Suprapubic skin (tissue), 4 donors: ENCODE measurements around the gene CDC42BPA. TPM values are rescaled to one million over a fixed set of nuclear protein-coding genes. Genes with fewer than 3 reads are reported as not detected.
"Not testable (repeated sequence)": the region's sequence is repeated elsewhere in the genome, so short reads cannot be mapped to it uniquely, and the experiment has no call there.

Source experiments
- DNase-seq, 2 donors: peaks; one replicate each; pipeline ENCODE4 v3.0.0-alpha.2; 2019; ENCODE audit warnings: low spot score in 2 of 2
- H3K27ac ChIP-seq: fragments of 200-600 bp; sonication (generic); one replicate; pipeline ENCODE4 v1.5.1; 2019
- H3K27me3 ChIP-seq: fragments of 200-600 bp; sonication (generic); one replicate; pipeline ENCODE4 v1.5.1; 2019
- H3K36me3 ChIP-seq: fragments of 200-600 bp; sonication (generic); one replicate; pipeline ENCODE4 v1.5.1; 2019
- H3K4me1 ChIP-seq: fragments of 200-600 bp; sonication (generic); one replicate; pipeline ENCODE4 v1.5.1; 2019
- H3K4me3 ChIP-seq: fragments of 200-600 bp; sonication (generic); one replicate; pipeline ENCODE4 v1.5.1; 2019; ENCODE audit warnings: mild to moderate bottlenecking
- H3K9me3 ChIP-seq: fragments of 200-600 bp; sonication (generic); one replicate; pipeline ENCODE4 v1.5.1; 2019
- CTCF ChIP-seq, 2 donors: fragments of 200-600 bp in 1 of 2; fragments of 450-650 bp in 1 of 2; sonication (generic) in 1 of 2; IDR thresholded peaks; one replicate each; pipeline ENCODE4 v1.5.1; 2016 to 2019; ENCODE audit warnings: antibody characterized with exemption in 2 of 2, mild to moderate bottlenecking in 1 of 2, moderate library complexity in 1 of 2
- EP300 ChIP-seq: sonication (generic); formaldehyde crosslinking; IDR thresholded peaks from one replicate; pipeline ENCODE4 v1.6.1; 2017; ENCODE audit warnings: antibody characterized with exemption
- POLR2A ChIP-seq, 2 donors: fragments of 450-650 bp; IDR thresholded peaks; one replicate each; pipeline ENCODE4 v1.6.1; 2017; ENCODE audit warnings: antibody characterized with exemption in 2 of 2, mild to moderate bottlenecking in 2 of 2, moderate library complexity in 2 of 2
- POLR2AphosphoS5 ChIP-seq, 3 donors: sonication (generic); formaldehyde crosslinking; IDR thresholded peaks; one replicate each; pipeline ENCODE4 v1.6.1; 2017; ENCODE audit warnings: antibody characterized with exemption in 3 of 3
- WGBS: methylation state at CpG from one replicate; pipeline ENCODE4 v1.1.5; 2018; 5-methylcytosine and 5-hydroxymethylcytosine counted together
- total RNA-seq, 4 donors: library from RNA; depleted of rRNA; stranded (reverse); fragments of >200 nt; gene quantifications; one replicate each; pipeline ENCODE4 v1.1.0, GENCODE V29; 2016

Gene CDC42BPA
- total RNA-seq, 4 donors from 2014 or later, result 12.2 to 54.6 (median 14.9) TPM

DNA sequence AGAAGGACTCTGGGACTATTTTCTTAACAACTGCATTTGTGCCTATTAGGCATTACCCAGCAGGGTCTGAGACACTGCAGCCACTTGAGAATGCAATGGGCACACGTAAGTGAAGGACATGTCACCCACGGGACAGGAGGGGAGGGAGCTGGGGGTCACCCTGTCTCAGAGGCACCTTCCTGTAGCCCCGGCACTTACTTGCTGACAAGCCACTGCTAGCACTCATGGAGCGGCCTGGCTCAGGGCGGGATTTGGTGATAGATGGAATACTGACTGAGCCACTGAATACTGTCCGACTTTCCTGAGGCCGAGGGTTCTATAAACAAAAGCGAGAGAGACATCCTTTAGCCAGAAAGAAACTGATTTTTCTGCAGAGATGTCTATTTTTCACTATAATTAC is 313.5 kb downstream of the CDC42BPA start:
- DNase-seq, result no peak
- H3K9me3 ChIP-seq, result no peaks in the 10 kb centered on the region
- no peaks in the 10 kb centered on the region for H3K4me1 ChIP-seq
- no peak overlapping the region for H3K4me3 ChIP-seq
- 96% methylated on average over 8 of the region's 8 CpGs for WGBS
- no peaks in the 10 kb centered on the region for H3K27me3 ChIP-seq
- H3K36me3 ChIP-seq, result peaks cover 20% of the 10 kb centered on the region
- TF ChIP-seq POLR2AphosphoS5 (IDR thresholded peaks at IDR 0.05) (no peak), EP300 (no peak), CTCF (IDR thresholded peaks at IDR 0.05) (no peak), POLR2A (IDR thresholded peaks at IDR 0.05) (no peak)
- H3K27ac ChIP-seq, result no peak overlapping the region

GRCh38 chr1:227003165-227003564 is 315.1 kb downstream of the CDC42BPA start:
- DNase-seq, result no peak
- H3K9me3 ChIP-seq, result no peaks in the 10 kb centered on the region
- H3K4me3 ChIP-seq, result no peak overlapping the region
- peaks cover 20% of the 10 kb centered on the region for H3K36me3 ChIP-seq
- TF ChIP-seq POLR2AphosphoS5 (IDR thresholded peaks at IDR 0.05), result no peak
- no peak for TF ChIP-seq POLR2A (IDR thresholded peaks at IDR 0.05)
- TF ChIP-seq EP300, result no peak
- TF ChIP-seq CTCF (IDR thresholded peaks at IDR 0.05), result no peak
- WGBS, result 93% methylated on average over 8 of the region's 8 CpGs
- H3K4me1 ChIP-seq, result no peaks in the 10 kb centered on the region
- no peaks in the 10 kb centered on the region for H3K27me3 ChIP-seq
- no peak overlapping the region for H3K27ac ChIP-seq

DNA sequence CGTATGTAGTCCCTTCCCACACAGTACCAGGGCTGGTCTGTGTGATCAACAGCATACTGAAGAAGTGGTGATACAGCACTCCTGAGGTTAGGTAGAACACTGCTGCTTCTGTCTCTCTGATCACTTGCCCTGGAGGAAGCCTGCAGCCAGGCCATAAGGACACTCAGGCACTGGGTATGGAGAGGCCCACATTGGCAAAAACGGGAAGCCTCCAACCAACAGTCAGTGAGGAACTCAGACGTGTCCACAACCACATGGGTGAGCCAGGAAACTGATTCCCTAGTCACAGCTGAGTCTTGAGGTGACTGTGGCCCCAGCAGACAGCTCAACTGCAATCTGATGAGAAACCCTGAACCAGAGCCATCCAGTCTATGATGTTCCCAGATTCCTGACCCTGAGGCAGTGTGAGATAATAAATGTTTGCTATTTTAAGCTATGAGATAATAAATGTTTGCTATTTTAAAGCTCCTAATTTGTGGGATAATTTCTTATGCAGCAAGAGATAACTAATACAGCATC is 315.7 kb downstream of the CDC42BPA start:
- H3K9me3 ChIP-seq, result no peaks in the 10 kb centered on the region
- DNase-seq, result no peak
- 63% methylated on average over 3 of the region's 3 CpGs for WGBS

DNA sequence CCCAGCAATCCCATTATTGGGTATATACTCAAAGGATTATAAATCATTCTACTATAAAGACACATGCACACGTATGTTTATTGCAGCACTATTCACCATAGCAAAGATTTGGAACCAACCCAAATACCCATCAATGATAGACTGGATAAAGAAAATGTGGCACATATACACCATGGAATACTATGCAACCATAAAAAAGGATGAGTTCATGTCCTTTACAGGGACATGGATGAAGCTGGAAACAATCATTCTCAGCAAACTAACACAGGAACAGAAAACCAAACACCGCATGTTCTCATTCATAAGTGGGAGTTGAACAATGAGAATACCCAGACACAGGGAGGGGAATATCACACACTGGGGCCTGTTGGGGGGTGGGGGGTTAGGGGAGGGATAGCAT is 318.7 kb downstream of the CDC42BPA start:
- H3K9me3 ChIP-seq, H3K27ac ChIP-seq, H3K4me3 ChIP-seq, DNase-seq, H3K27me3 ChIP-seq, H3K4me1 ChIP-seq: not testable (repeated sequence)
- WGBS, result 92% methylated on average over 2 of the region's 2 CpGs
- H3K36me3 ChIP-seq, result peaks cover 16% of the 10 kb centered on the region

More for the DNA sequence above, 315.7 kb downstream of the CDC42BPA start:
- Histone ChIP-seq H3K4me3 (no peak overlapping the region), H3K27me3 (no peaks in the 10 kb centered on the region), H3K4me1 (no peaks in the 10 kb centered on the region), H3K36me3 (peaks cover 20% of the 10 kb centered on the region), H3K27ac (no peak overlapping the region)
- TF ChIP-seq CTCF (IDR thresholded peaks at IDR 0.05) (no peak), EP300 (no peak), POLR2A (IDR thresholded peaks at IDR 0.05) (no peak), POLR2AphosphoS5 (IDR thresholded peaks at IDR 0.05) (no peak)

DNA sequence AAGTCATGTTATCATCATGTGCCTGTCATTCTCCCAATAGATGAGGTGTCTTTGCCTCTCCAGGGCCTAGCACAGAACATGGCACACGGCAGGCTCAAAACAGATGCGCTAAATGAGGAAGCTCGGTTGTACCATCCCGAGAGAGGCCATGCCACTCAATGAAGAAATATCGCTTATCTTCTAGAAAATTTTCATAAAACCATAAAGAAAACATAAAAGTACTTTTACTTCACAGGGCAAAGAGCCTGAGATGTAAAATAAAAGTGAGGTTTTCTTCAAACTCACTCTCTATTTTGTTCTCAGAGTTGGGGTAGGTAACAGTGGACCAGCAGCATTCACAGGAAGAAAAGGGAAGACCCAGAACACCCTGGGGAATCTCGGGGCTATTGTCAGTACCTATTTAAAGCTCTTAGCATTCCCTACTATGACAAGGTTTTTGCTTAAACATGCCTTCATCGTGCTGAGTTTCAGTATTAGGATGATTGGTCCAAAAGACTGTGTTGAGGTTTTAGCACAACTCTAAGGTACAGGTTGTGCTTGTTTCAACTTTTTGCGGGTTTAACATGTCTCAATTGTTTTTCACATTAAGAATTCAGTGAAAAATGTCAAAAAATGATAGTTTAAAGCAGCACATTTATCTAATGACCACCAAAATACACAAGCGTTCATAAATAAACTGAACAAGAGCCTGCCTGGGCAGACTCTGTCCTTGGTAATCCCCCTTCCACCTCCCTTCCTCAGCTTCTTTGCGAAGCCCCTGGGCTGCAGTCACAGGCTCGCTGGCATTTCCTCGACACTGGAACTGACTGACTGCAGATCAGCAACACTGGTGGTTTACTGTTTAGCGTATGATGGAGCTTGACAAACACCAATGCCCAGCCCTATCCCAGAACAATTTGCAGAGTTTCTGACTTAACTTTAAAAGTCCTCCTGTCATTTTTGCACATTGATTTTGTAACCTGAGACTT is 322.6 kb downstream of the CDC42BPA start:
- DNase-seq, result no peak
- H3K27ac ChIP-seq, result no peak overlapping the region
- no peaks in the 10 kb centered on the region for H3K36me3 ChIP-seq
- no peaks in the 10 kb centered on the region for H3K27me3 ChIP-seq
- no peaks in the 10 kb centered on the region for H3K4me1 ChIP-seq
- no peak overlapping the region for H3K4me3 ChIP-seq
- no peak for TF ChIP-seq POLR2AphosphoS5 (IDR thresholded peaks at IDR 0.05)
- TF ChIP-seq CTCF (IDR thresholded peaks at IDR 0.05), result no peak
- TF ChIP-seq POLR2A (IDR thresholded peaks at IDR 0.05), result no peak
- no peak for TF ChIP-seq EP300
- H3K9me3 ChIP-seq, result no peaks in the 10 kb centered on the region
- 81% methylated on average over 13 of the region's 13 CpGs for WGBS
